Caki2 (cell line): ENCODE results near the gene BRPF3. TPM values are rescaled to one million over a fixed set of nuclear protein-coding genes. Genes with fewer than 3 reads are reported as not detected.

ENCODE experiments used
- DNase-seq: peaks from one replicate; pipeline ENCODE4 v3.0.0-alpha.2; 2015; ENCODE audit warnings: low read depth
- in situ Hi-C: cut with HindIII; loops from 2 replicates; pipeline ENCODE4 v1.10.0; 2016; ENCODE audit warnings: low sequenced_read_pairs, low pct_unique_long_range_greater_than_20kb, mixed read lengths
- total RNA-seq: library from RNA; depleted of rRNA; stranded (reverse); fragments of >200 nt; shearing (Covaris generic); gene quantifications from 2 replicates; pipeline ENCODE4 v1.2.3, GENCODE V29; 2014; ENCODE audit warnings: low replicate concordance; rRNA removed

The BRPF3 gene
- total RNA-seq: 8.9 and 14.9 TPM in 2 replicates

DNA sequence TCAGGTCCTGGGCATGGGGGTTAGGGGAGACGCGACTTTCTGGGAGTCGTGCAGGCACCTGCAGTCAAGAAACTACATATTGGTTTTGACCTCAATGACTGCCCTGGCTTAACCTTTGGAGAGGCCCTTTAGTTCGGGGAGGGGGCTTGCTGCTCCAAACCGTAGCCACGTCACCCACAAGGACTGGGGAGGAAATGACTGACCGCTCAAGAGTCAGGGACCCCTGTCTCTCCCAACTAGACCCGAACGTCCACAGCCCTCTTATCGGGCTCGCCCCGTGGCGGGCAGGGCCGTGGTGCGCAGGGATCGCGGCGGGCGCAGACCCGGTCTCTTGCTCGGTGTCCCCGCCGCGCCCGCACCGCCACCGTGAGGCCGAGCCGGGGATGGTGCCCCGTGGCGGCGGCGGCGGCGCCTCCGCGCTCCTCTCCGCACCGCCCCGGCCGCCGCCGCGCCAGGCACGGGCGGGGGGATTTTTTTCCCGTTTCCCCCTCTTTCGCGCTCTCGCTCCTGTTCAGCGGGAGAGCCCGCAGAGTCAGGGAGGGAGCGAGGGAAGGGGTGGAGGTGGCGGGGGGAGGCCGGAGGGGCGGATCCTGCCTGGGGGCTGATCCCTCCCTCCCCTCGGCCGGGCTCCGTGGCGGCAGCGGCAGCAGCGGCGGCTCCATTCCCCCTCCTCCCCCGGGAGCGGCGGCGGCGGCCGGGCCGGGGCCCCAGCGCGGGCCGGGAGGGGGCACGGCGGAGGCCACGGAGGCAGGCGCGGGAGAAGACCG, at the start of gene BRPF3:
BRPF3 (plus strand) TSS at position 632 of the 767 bp plus-strand sequence. CDS start 3,579 bp downstream, outside the sequence.
- in situ Hi-C loops: no loop called here

DNA sequence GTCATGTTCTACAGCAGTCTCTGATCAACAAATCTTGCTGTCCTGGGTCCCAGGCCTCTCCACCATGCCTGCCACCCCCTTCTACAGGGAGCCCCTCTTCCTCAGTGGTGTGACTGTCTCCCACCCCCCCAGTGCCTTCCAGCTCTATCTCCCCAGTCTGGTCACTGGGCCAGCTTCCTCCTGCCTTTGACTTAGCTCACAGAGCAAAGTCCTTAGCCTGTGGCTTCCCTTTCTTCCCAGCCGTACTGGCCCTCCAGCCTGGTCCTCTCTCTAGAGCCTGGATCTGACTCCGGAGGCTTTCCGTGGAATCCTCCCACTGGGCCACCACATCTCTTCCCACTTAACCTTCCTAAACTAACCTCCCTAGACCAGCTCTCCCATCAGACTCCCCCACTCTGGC, 49.2 kb upstream of the BRPF3 start:
- DNase-seq: no peak
- in situ Hi-C loops: no loop called here

More for the DNA sequence above, at the start of gene BRPF3:
- DNase-seq: peak; percentile 73

DNA sequence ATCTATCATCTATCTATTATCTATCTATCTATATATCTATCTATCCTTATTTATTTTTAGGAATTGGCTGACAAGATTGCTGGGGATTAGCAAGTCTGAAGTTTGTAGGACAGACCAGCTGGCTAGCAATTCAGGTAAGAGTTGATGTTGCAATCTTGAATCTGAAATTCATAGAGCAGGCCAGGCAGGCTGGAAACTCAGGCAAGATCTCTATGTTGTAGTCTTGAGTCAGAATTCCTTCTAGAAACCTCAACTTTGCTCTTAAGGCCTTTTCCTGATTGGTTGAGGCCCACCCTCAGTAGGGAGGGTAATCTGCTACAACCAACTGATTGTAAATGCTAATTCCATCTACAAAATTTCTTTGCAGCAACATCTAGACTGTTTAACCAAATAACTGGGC, 47.1 kb upstream of the BRPF3 start:
- no peak for DNase-seq
- in situ Hi-C loops: no loop called here

GRCh38 chr6:36150283-36150682, 46.3 kb upstream of the BRPF3 start:
- DNase-seq: no peak
- in situ Hi-C loops: no loop called here

DNA sequence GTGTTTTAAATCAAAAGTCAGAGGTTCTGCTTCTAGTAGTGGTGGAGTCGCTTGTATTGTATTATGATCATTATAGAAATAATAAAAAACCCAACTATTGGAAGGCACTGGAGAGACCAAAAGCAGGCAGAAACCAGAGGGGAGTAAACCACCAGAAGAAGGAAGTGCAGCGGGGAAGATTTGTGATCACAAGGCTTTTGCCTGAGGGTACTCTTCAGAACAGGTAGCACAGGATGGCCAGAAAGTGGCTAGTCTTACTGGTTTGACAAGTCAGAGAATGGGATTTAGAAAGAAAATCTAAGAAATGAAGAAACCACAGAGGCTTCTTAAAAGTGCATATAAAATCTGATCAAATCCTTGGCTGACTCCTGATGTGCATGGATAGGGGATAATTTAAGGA, 42.3 kb upstream of the BRPF3 start:
- in situ Hi-C loops: no loop called here
- no peak for DNase-seq

DNA sequence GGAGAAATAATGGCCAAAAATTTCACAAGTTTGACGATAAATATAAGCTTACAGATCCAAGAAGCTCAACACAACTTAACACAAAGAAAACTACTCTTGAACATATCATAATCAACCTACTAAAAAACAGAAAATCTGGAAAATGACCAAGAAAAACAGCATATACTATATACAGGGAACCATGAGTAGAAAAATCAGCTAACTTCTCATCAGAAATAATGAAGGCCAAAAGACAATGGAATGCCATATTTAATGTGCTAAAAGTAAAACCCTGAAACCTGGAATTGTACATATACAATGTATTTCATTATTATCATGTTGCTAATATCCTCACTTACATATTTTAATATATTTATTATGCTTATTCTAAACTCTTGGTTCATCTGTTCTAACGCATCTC, 40.9 kb upstream of the BRPF3 start:
- in situ Hi-C loops: no loop called here
- no peak for DNase-seq

DNA sequence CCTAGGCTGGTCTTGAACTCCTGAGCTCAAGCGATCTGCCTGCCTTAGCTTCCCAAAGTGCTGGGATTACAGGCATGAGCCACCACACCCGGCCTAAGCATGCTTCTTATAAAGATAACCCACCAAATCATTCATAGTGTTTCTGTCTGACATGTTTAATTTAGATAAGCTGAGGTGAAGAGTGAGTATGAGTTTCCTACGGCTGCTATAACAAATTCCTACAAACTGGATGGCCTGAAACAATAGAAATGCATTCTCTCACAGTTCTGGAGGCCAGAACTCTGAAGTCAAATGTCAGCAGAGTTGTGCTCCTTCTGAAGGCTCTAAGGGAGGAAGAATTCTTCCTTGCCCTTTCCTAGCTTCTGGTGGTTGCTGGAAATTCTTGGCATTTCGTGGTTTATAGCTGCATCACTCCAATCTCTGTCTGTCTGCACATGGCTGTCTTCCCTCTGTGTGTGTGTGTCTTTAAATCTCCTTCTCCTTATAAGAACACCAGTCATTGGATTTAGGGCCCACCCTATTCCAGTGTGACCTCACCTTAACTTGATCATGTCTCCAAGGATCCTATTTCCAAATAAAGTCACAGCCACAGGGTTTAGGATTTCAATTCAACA, 36.3 kb upstream of the BRPF3 start:
- no peak for DNase-seq
- in situ Hi-C loops: no loop called here

DNA sequence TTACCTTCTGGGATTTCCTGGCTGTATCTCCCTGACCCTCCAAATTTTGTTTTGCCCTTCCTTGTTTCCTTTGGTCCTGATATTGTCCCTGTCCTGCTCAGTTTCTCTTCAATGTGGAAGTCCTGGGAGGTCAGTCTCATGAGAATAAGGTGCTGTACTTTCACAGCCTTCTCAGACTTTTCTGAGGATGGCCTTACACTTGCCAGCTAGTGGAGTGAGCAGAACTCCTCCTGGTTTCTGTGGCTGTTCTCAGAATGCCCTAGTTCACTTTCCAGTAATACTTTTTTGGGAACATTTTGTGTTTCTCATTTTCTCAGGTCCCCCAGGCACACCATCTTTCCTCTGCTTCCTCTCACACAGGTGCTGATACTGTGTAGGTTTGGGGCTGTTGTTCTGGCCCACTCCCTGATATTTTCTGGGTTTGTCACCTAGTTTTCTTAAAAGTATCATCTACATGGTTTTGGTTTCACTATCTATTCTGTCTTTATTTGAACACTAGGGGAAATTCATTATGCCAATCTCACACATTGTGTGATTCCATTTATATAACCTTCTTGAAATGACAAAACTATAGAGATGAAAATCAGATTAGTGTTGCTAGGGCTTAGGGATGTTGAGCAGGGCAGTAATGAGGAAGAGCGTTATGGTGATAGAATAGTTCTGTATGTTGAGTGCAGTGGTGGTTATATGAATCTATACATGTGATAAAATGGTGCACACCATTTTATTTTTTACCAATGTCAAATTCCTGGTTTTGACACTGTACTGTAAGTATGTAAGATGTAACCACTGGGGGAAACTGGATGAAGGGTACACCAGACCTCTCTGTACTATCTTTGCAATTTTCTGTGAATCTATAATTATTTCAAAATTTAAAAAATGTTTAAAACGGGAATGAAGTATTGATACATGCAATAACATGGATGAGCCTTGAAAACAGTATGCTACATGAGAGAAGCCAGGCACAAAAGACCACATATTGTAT, 27.2 kb upstream of the BRPF3 start:
- DNase-seq: no peak
- in situ Hi-C loops: no loop called here

- DNase-seq: no peak
- in situ Hi-C loops: no loop called here
Measured at GRCh38 chr6:36170704-36171103, 25.8 kb upstream of the BRPF3 start.

DNA sequence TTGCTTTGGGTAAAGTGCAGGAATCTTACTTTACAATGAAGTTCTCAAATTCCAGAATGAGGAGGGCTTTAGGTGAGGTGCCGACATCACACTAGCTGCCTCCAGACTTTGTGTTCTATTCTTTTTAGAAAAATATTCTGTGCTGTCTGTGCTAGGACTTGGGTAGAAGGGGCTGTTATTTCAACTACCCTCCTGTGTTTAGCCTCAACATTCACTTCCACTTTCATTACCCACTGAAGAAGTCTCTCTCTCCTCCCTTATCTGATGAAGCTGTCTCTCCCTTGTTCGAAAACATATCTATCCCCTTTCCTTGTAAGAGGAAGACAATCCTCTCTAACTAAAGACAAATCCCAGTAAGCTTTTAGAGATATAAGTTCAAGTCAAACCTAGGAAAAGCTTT, 25.0 kb upstream of the BRPF3 start:
- in situ Hi-C loops: no loop called here
- no peak for DNase-seq

GRCh38 chr6:36177166-36177565, 19.4 kb upstream of the BRPF3 start:
- in situ Hi-C loops: no loop called here
- DNase-seq: peak; percentile 35

DNA sequence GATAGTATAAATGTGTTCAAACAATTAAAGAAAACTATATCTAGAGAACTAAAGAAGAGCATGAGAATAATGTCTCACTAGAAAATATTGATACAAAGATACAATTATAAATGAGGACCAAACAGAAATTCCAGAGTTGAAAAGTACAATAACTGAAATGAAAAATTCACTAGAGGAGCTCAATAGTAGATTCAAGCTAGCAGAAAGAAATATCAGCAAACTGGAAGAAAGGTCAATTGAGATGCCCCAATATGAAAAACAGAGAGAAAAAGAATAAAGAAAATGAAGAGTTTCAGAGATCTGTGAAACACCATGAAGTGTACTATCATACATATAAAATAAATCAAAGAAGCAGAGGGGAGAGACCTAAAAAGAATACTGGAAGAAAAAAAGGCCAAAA, 18.0 kb upstream of the BRPF3 start:
- in situ Hi-C loops: no loop called here
- DNase-seq: no peak

- in situ Hi-C loops: no loop called here
- no peak for DNase-seq
Measured at GRCh38 chr6:36180126-36180525, 16.4 kb upstream of the BRPF3 start.

GRCh38 chr6:36184311-36184710, 12.2 kb upstream of the BRPF3 start:
- no peak for DNase-seq
- in situ Hi-C loops: no loop called here

DNA sequence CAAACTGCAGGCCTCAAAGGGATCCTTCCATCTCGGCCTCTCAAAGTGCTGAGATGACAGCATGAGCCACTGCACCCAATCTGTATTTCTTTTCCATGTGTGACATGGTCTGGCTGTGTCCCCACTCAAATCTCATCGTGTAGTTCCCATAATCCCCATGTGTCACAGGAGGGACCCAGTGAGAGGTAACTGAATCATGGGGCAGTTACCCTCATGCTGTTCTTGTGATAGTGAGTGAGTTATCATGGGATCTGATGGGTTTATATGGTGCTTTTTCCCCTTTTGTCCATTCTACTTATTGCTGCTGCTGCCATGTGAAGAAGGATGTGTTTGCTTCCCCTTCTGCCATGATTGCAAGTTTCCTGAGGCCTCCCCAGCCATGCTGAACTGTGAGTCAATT, 10.3 kb upstream of the BRPF3 start:
- no peak for DNase-seq
- in situ Hi-C loops: no loop called here

- DNase-seq: no peak
- in situ Hi-C loops: no loop called here
Measured at GRCh38 chr6:36187446-36187845, 9.1 kb upstream of the BRPF3 start.

- DNase-seq: no peak
- in situ Hi-C loops: no loop called here
Measured at GRCh38 chr6:36195471-36196112, 952 bp upstream of the BRPF3 start.

DNA sequence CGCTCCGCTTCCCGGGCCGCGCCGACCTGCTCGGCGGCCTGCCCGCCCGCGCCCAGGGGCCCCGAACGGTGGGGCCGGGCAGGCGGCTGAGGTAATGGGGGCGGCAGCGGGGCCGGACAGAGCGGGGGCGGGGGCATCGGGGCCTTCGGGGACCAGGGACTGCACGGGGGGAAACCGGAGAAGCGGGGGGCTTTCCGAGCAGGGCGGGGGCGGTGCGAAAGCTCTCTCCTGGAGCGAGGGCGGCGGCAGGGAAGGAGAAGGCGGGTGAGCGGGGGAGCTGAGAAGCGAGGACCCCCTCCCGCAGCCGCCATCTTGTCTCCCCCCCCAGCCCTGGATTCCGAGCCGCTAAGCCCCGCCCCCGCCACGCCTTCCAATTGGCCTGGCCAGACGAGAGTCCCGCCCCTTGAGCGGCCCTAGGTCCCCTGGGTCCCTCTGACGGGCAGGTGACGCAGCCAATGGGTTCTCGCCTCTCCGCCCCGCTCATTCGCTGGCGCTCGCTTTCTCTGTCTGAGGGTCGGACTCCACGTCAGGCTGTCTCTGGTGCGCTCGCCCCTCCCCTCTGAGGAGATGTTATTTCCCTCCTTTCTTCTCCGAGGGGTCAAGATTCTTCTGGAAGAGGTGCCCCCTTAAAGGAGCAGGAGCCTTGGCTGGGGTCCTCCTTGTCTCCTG, 470 bp downstream of the BRPF3 start:
- in situ Hi-C loops: no loop called here
- peak; percentile 91 for DNase-seq
